Astrocyte of the hippocampus (primary cell): ENCODE data around the gene SNAP29.
A peak's percentile ranks its signal among the peaks of the same experiment; 100 is the strongest.
"Not testable (repeated sequence)": the region's sequence is repeated elsewhere in the genome, so short reads cannot be mapped to it uniquely, and the experiment has no call there.

Experiments used
- DNase-seq: peaks from one replicate; pipeline ENCODE4 v3.0.0; 2011; ENCODE audit warnings: low read depth, low spot score

SNAP29 gene

DNA sequence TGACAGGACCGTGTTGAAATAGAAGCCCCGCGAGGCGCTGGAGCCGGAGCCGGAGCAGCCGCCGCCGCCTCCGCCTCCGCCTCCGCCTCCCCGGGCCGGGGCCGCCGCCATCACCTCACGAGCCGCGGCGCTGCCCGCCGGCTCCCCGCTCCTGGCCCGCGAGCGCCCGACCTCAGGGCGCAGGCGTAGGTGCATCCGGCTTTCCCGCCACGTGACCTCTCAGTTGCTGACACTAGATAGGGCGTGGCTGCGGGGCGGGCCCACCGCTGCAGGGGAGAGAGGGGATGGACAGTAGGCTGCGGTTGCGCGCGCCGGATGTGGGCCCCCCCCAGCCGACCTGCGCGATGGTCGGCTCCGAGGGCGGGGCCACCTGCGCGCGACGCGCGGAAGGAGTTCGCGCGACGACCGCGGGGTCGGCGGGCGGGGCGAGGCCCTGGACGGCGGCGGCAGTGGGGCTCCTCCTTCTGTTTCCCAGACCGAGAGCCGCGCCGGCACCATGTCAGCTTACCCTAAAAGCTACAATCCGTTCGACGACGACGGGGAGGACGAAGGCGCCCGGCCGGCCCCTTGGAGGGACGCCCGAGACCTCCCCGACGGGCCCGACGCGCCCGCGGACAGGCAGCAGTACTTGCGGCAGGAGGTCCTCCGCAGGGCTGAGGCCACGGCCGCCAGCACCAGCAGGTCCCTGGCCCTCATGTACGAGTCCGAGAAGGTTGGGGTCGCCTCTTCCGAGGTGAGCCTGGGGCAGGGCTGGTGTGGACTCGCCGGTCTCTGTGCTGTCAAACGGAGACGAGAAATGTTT is at the start of gene SNAP29, which contains the start of gene PI4KA:
SNAP29 (plus strand) TSS at position 393 of the 802 bp plus-strand sequence; CDS start at position 497, 104 bp downstream.
PI4KA (minus strand) TSS at position 197 of the 802 bp plus-strand sequence; CDS start at position 111, 86 bp downstream.
- peak; percentile 99 for DNase-seq

DNA sequence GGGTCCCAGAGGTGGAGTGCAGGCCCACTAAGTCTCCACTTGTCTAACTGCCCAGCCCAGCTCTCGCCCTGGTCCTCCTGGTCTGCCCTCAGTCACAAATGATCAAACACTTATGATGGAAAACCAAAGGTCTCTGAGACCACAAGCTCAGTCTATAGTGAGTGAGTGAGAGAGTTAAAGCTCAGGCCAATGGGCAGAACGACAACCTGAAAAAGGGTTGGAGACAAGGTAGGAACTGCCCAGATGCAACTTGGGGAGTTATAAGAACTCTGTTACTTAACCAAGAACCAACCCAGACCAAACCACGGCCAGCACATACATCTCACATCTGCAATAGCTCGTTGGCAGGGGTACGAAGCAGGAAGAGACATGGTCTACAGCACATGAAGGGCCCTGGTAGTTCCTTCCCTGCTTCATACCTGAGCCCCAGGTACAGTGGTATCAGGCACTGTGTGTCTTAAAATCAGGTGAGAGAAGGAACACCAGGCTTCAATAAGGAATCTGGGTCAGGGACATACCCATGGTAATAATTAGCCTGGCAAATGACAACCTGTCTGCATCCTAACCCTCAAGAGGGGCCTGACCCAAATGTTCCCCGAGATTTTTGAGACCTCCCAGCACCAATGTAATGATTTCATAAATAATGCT is 49.1 kb upstream of the SNAP29 start:
- DNase-seq, result no peak

DNA sequence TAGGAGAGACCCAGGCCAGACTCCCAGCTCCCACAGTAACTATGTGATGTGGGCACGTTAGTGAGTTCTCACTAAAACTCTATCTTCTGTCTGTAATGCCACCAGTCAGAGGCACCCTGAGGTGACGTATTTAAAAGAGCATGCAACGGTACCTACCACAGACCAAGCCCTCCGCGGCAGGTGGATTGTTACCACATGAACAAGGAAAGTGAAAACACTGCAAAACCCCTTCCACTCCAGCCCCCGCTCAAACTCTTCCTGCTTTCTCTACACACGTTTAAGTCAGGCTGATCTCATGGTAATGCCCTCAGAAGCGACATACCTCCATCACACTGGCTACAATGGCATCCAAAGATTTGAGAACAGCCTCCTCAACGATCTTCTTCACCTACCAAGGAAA is 48.2 kb upstream of the SNAP29 start:
- no peak for DNase-seq

DNA sequence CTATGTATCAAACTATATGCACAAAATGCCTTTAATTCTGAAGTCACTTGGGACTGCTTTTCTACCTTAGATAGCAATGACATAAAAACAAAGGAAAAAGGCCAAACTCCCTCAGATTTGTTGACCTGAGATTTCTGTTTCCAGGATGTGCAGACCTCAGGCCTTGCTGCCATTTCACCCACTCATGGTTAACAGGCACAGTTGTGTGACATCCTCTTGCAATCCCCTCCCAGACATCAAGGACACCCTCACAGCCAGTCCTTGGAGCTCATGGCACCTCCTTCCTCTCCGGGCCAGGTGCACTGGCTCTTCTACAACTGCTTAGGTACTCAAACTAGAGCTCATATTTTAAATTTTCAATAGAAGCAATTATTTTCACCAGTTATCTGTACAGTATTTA is 47.6 kb upstream of the SNAP29 start:
- no peak for DNase-seq

DNA sequence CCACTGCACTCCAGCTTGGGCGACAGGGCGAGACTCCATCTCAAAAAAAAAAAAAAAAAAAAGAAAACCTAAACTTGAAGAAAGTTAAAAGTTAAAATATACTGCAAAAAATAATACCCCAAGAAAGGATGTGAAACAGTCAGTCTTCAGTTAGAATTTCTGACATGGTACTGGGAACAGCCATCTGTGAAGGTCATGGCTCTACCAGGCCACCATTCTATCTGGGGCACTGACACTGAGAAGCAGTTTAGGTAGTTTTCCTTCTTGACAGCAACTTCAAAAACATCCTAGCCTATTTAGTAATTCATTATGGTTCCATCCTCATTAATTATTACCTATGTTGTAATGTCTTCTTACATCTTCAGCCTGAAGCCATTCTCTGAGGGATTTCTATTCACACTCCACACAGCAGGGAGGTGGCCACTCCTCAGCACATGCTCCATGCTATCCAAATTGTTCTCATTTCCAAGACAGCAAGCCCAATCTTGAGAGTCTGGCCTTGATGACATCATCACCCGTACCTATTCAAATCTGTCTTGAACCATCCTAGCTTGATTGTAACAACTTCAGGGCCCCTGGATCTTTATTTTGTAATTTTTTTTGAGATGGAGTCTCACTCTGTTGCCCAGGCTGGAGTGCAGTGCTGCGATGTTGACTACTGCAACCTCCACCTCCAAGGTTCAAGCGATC is 46.7 kb upstream of the SNAP29 start:
- DNase-seq, result no peak

DNA sequence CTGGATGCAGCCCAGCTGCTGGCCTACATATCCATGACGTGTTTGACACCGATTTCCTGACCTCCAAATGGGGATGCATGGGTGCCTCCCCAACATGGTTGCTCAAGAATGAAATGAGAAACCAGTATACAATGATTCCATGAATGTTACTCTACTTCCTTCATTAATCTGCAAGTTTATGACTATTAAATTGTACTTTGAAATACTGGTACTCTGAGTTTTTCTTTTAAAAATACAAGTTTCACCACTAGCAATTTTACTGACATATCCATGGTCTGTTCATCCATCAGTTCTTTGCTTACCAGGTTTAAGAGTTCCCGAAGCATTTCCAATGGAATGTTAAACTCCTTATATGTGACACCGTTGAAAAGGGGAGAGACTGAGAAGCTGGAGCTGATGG is 45.8 kb upstream of the SNAP29 start:
- no peak for DNase-seq

DNA sequence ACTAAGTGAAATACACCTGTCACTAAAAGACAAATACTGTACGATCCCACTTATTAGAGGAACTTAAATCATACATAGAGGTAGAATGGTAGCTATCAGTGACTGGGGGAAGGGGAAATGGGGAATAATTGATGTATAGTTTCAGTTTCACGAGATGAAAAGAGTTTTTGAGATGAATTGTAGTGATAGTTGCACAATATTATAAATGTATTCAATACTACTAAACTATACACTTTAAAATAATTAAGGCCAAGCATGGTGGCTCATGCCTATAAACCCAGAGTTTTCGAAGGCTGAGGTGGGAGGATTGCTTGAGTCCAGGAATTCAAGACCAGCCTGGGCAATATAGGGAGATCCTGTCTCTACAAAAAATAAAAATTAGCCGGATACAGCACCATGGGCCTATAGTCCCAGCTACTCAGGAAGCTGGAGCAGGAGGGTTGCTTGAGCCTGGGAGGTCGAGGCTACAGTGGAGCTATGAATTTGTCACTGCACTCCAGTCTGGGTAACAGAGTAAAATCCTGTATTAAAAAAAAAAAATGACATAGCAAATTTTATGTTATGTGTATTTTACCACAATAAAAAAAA is 44.5 kb upstream of the SNAP29 start:
- no peak for DNase-seq

DNA sequence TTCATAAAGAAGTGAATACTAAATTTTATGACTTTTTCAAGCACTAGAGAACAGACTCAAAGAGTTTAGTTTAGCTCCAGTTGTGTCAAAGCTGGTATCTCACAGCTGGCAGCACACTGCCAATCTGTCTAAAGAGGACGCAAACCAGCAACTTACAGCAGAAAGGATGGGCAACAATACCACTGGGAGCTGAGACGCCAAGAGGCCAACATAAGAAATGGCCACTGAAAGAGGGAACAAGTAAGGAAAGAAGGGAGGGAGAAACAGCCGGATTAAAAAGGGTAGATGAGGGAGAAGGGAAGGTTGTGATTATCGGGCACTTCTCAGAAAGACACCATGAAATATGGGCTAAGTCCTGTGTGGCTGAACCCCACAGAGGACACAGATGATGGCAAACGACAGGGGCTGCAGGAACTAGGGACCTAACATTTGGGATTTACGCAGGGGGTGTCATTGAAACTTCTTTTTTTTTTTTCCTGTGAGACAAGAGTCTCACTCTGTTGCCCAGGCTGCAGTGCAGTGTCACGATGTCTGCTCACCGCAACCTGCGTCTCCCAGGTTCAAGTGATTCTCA is 43.2 kb upstream of the SNAP29 start:
- DNase-seq, result no peak

DNA sequence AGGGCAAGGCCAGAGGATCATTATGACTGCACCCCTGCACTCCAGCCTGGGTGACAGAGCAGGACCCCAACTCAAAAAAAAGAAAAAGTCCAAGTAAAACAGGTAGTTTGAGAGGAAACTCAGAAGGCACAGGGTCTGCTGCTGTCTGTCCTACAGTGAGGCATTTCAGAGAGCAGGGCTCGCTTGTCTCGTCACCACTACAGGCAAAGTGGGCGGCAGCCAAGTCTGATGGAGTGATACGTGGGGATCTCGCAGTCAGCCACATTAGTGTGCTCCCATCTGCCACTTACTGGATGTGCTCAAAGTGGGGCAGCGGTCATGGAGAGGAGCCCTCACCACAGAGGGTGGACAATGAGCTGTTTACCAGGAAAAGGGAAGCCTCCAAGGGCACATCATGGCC is 42.2 kb upstream of the SNAP29 start:
- DNase-seq, result no peak

DNA sequence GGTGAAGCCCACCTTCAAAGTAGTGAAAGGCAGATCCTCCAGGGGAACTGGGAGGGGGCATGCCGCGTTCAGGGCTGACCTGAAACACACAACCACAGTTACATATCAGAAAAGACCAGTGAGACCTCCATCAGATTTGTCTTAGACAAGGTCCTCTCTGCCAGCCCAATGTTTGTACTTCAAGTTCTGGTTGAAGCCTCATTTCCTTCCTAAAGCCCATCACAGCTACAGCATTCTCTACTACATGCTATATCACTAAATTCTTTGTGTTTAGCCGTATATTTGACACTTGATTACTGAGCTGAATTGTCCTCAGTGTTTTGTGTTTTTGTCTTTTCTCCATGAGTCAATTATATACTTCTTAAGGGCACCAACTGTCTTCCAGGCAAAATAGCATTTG is 40.3 kb upstream of the SNAP29 start:
- DNase-seq, result no peak

DNA sequence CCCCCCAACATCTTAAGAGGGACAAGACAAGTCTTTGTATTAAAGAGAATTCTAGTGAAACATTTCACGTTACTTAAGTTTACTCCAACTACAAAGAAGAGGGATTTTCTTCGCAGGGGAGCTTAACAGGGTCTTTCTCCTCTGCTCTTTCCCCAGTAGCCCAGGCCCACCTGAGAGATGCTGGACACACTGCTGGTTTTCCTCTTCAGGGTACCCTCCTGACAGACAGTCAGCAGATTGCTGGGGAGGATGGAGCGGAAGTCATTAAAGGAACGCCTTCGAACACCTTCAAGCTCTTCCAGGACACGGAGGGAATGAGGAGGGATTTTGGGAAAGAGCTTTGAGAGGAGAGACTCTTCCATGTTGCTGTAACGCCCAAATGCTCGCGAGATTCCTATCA is 39.3 kb upstream of the SNAP29 start:
- no peak for DNase-seq

DNA sequence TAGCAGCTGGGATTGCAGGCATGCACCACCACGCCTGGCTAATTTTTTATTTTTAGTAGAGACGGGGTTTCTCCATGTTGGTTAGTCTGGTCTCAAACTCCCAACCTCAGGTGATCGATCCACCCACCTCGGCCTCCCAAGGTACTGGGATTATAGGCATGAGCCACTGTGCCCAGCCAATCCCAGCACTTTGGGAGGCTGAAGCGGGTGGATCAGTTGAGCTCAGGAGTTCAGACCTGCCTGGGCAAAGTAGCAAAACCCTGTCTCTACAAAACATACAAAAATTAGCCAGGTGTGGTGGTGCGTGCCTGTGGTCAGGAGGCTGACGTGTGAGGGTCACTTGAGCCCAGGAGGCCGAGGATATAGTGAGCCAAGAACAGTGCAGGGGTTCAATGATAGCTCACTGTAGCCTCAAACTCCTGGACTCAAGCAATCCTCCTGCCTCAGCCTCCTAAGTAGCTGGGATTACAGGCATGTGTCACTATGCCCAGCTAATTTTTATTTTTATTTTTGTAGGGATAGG is 37.0 kb upstream of the SNAP29 start:
- DNase-seq, result not testable (repeated sequence)

DNA sequence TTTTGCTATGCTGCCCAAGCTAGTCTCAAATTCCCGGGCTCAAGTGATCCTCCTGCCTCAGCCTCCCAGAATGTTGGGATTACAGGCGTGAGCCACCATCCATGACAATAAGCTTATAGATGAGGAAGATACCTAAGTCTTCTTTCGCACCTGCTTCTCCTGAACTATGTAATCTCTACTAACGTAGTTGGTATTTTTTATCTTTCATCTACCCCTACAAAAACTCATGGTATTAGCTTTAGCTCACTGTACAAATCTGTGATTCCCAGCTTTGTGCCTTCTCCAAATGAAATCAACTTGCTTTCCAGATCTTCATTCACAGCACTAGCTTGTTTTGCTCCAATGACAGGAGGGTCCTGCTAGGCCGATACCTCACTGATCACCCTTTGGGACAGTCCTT is 36.6 kb upstream of the SNAP29 start:
- DNase-seq, result no peak

DNA sequence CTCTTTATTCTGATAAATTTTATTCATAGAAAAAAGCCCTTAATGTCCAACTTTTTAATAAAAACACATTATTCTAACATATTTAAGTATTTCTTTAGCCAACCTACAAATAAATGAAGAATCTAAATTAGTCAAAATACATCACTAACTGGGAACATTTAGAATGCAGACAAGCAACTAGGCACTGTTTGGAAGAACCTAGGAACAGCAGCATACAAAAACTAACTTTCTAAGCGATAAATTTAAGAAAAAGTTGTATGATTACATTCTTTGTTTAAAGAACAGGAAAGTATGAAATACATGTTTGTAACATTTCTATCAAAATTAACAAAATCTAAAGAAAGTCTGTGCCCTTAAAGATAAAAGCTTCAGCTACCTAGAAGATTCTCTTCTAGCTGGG is 35.5 kb upstream of the SNAP29 start:
- no peak for DNase-seq

DNA sequence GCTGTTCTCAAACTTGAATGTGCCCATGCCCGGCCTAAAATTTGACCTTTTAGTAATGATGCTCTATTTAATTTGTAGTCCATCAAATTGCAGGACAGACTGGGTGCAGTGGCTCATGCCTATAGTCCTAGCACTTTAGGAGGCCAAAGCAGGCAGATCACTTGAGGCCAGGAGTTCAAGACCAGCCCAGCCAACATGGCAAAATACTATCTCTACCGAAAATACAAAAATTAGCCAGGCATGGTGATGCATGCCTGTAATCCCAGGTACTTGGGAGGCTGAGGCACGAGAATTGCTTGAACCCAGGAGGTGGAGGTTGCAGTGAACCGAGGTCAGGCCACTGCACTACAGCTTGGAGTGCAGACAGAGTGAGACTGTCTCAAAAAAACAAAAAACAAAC is 33.6 kb upstream of the SNAP29 start:
- not testable (repeated sequence) for DNase-seq

DNA sequence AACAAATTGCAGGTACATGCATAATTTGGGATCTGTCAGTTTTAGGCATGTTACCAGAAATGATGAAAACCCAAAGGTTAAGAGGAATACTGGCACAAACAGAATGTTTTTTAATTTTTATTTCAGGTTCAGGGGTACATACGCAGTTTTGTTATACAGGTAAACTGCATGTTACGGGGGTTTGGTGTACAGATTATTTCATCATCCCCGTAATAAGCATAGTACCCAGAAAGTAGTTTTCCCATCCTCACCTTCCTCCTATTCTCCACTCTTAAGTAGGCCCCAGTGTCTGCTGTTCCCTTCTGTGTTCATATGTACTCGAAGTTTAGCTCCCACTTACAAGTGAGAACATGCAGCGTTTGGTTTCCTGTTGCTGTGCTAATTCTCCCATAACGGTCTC is 33.2 kb upstream of the SNAP29 start:
- no peak for DNase-seq

DNA sequence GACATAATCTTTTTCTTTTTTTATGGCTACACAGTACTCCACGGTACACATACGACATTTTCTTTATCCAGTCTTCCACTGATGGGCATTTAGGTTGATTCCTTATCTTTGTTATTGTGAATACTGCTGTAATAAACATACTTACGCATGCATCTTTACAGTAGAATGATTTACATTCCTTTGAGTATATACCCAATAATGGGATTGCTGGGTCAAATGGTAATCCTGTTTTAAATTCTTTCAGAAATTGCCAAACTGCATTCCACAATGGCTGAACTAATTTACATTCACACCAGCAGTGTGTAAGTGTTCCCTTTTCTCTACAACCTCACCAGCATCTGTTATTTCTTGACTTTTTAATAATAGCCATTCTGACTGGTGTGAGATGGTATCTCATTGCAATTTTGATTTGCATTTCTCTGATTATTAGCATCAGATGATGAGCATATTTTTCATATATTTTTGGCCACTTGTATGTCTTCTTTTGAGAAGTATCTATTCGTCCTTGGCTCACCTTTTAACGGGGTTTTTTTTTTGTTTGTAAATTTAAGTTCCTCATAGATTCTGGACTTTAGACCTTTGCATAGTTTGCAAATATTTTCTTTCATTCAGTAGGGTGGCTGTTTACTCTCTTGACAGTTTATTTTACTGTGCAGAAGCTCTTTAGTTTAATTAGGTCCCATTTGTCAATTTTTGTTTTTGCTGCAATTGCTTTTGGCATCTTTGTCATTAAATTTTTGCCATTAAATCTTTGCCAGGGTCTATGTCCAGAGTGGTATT is 32.2 kb upstream of the SNAP29 start:
- DNase-seq, result not testable (repeated sequence)

DNA sequence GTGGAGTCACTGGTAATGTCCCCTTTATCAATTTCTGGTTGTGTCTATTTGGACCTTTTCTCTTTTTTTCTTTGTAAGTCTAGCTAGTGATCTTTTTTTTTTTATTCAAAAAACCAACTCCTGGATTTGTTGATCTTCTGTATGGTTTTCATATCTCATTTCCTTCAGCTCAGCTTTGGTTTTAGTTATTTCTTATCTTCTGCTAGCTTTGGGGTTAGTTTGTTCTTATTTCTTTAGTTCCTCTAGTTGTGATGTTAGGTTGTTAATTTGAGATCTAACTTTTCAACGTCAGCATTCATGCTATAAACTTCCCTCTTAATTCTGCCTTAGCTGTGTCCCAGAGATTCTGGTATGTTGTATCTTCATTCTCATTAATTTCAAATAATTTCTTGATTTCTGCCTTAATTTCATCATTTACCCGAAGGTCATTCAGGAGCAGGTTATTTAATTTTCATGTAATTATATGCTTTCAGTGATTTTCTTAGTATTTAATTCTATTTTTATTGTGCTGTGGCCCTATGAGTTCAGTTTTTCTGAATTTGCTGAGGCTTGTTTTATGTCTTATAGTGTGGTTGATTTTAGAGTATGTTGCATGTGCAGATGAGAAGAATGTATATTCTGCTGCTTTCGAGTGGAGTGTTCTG is 29.2 kb upstream of the SNAP29 start:
- DNase-seq, result no peak

DNA sequence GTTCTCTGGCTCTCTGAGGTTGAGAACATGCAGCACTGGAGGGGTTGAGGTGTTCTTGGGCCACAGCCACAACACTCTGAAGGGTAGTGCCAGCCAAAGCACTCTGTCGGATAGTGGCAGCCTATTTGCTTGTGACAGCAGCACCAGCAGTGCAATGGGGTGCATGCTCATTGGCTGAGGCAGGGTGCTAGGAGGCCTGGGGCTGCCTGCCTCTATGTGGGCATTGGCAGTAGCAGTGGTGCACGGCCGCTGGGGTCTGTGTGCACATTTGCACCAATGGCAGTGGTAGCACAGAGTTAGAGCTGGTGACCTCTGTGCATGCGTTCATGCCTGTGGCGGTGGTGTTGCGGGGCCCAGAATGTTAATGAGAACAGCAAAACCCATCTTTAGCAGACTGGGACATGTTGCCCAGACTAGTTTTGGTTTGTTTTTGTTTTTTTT is 25.6 kb upstream of the SNAP29 start:
- no peak for DNase-seq

DNA sequence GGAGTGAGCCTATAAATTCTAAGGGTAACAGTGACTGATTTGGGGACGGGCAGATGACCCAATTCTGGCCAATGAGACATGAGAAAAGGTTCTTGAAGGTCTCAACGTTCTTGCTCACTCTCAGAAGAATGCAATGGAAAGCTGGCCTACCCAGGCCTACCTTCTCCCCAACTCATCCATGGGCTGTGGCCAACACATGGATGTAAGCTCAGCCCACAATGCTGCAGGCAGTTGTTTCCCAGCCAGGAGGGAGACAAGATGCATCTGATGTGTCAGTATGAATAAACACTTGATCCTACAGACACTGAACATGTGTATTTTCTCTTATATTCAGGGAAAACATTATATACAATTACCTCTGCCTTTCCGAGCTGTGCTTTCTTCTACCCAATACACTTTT is 24.6 kb upstream of the SNAP29 start:
- DNase-seq, result no peak
